Measurements from ENCODE around the gene TRIP6.
"Not testable (repeated sequence)": the region's sequence is repeated elsewhere in the genome, so short reads cannot be mapped to it uniquely, and the experiment has no call there.

The TRIP6 gene

DNA sequence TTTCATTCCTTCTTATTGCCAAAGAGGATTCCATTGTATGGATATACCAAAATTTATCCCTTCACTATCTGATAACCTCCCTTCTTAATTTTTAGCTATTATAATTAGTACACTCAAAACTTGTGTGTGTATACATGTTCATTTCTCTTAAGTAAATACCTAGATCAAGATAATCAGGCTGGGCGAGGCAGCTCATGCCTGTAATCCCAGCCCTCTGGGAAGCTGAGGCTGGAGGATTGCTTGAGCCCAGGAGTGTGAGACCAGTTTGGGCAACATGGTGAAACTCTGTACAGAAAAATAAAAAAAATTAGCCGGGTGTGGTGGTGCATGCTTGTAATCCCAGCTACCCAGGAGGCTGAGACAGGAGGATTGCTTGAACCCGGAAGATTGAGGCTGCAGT is 44.3 kb downstream of the TRIP6 start:
- H3K9ac ChIP-seq (ENCODE audit: low read length in 5 of 5) = no peak overlapping the region
- no peak overlapping the region for H3K27ac ChIP-seq (ENCODE audit: low read depth, low read length)
- H3K36me3 ChIP-seq (ENCODE audit: control insufficient read depth in 5 of 5, insufficient read depth in 5 of 5, low read length in 5 of 5) = no peaks in the 10 kb centered on the region
- no peak overlapping the region for H3K4me3 ChIP-seq (ENCODE audit: low read depth in 1 of 5, low read length in 5 of 5)
- no peaks in the 10 kb centered on the region for H3K27me3 ChIP-seq (ENCODE audit: control insufficient read depth in 5 of 5, insufficient read depth in 4 of 5, low read length in 5 of 5)
- peaks cover 0 to 4% (median 0%) of the 10 kb centered on the region in 5 donors for H3K4me1 ChIP-seq (ENCODE audit: control insufficient read depth in 5 of 5, insufficient read depth in 5 of 5, low read length in 5 of 5)
- H3K9me3 ChIP-seq (ENCODE audit: control insufficient read depth in 5 of 5, low read length in 5 of 5) = peaks cover 0 to 4% (median 0%) of the 10 kb centered on the region in 5 donors

DNA sequence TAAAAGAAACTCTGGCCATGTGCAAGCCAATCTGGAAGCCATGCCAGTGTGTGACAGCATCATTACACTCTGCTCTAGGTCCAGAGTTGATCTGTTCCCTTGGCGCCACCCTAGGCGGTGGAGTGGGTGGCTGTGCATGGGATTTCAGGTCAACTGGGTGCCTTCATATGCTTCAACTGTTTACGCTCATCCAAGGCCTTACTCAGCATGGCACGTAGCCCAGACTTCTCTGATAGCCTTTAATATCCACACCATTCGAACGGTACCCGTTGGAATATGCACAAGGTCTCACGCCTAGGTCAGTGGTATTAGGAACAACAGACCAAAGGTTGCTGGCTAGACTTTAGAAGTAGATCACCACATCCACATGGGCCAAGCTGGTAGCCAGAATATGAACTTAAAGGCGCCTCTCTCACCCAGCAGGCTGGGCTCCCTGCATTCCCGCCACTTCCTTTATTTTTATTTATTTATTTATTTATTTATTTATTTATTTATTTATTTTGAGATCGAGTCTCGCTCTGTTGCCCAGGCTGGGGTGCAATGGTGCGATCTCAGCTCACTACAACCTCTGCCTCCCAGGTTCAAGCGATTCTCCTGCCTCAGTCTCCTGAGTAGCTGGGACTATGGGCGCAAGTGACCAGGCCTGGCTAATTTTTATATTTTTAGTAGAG is 47.2 kb downstream of the TRIP6 start:
- Histone ChIP-seq H3K9me3 (ENCODE audit: control insufficient read depth in 5 of 5, low read length in 5 of 5) (no peaks in the 10 kb centered on the region), H3K27me3 (ENCODE audit: control insufficient read depth in 5 of 5, insufficient read depth in 4 of 5, low read length in 5 of 5) (no peaks in the 10 kb centered on the region), H3K36me3 (ENCODE audit: control insufficient read depth in 5 of 5, insufficient read depth in 5 of 5, low read length in 5 of 5) (no peaks in the 10 kb centered on the region), H3K4me3 (ENCODE audit: low read depth in 1 of 5, low read length in 5 of 5) (no peak overlapping the region), H3K9ac (ENCODE audit: low read length in 5 of 5) (no peak overlapping the region), H3K4me1 (ENCODE audit: control insufficient read depth in 5 of 5, insufficient read depth in 5 of 5, low read length in 5 of 5) (peaks cover 0 to 4% (median 0%) of the 10 kb centered on the region in 5 donors), H3K27ac (ENCODE audit: low read depth, low read length) (no peak overlapping the region)

DNA sequence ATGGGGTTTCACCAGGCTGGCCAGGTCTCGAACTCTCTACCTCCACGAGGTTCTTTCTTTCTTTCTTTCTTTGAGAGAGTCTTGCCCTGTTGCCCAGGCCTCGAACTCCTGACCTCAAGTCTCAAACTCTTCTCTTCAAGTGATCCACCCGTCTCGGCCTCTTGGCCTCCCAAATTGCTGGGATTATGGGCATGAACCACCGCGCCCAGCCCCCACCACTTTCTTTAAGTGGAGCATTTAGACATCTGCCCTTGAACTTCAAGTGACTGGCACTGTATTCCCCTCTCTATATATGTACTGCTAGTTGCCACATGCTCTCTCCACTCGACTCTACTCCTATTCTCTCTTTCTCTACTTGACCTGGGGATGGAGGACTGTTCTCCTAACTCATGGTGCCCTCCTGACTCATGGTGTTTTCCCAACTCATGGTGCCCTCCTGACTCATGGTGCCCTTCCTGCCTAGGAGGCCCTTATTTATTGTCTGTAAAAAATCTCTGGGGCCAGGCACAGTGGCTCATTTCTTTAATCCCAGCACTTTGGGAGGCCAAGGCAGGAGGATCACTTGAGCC is 47.8 kb downstream of the TRIP6 start:
- no peaks in the 10 kb centered on the region for H3K27me3 ChIP-seq (ENCODE audit: control insufficient read depth in 5 of 5, insufficient read depth in 4 of 5, low read length in 5 of 5)
- H3K36me3 ChIP-seq (ENCODE audit: control insufficient read depth in 5 of 5, insufficient read depth in 5 of 5, low read length in 5 of 5) = no peaks in the 10 kb centered on the region
- no peaks in the 10 kb centered on the region for H3K9me3 ChIP-seq (ENCODE audit: control insufficient read depth in 5 of 5, low read length in 5 of 5)
- no peak overlapping the region for H3K9ac ChIP-seq (ENCODE audit: low read length in 5 of 5)
- H3K4me3 ChIP-seq (ENCODE audit: low read depth in 1 of 5, low read length in 5 of 5) = no peak overlapping the region
- no peak overlapping the region for H3K27ac ChIP-seq (ENCODE audit: low read depth, low read length)
- peaks cover 0 to 4% (median 0%) of the 10 kb centered on the region in 5 donors for H3K4me1 ChIP-seq (ENCODE audit: control insufficient read depth in 5 of 5, insufficient read depth in 5 of 5, low read length in 5 of 5)

DNA sequence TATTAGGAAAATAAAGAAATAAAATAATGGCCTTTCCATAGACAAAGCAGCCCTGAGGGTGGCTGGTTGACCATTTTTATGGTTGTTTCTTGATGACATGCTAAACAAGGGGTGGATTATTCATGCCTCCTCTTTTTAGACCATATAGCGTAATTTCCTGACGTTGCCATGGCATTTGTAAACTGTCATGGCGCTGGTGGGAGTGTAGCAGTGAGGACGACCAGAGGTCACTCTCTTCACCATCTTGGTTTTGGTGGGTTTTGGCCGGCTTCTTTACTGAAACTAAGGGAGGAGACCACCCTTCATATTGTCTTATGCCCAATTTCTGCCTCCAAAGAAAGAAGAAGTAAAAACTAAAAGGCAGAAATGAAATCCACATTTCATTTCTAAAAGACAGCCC is 52.1 kb downstream of the TRIP6 start:
- H3K36me3 ChIP-seq (ENCODE audit: control insufficient read depth in 5 of 5, insufficient read depth in 5 of 5, low read length in 5 of 5); H3K4me1 ChIP-seq (ENCODE audit: control insufficient read depth in 5 of 5, insufficient read depth in 5 of 5, low read length in 5 of 5); H3K9ac ChIP-seq (ENCODE audit: low read length in 5 of 5); H3K27ac ChIP-seq (ENCODE audit: low read depth, low read length); H3K27me3 ChIP-seq (ENCODE audit: control insufficient read depth in 5 of 5, insufficient read depth in 4 of 5, low read length in 5 of 5); H3K4me3 ChIP-seq (ENCODE audit: low read depth in 1 of 5, low read length in 5 of 5); H3K9me3 ChIP-seq (ENCODE audit: control insufficient read depth in 5 of 5, low read length in 5 of 5): not testable (repeated sequence)

DNA sequence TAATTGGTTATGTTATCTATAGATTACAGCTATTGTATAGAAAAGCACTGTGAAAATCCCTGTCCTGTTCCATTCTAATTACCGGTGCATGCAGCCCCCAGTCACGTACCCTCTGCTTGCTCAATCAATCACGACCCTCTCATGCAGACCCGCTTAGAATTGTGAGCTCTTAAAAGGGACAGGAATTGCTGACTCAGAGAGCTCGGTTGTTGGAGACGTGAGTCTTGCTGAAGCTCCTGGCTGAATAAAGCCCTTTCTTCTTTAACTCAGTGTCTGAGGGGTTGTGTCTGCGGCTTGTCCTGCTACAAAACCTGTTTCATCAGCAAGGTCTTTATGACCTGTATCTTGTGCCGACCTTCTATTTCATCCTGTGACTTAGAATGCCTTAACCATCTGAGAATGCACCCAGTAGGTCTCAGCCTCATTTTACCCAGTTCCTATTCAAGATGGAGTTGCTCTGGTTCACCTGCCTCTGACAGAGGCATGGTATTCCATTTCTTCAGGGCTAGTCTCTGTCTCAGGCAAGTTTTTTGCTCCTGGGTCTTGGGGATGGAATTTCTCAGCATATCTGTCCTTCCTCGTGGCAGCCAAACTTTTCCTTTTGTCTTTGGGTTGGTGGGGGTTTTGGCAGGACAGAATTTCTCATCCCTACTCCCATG is 52.7 kb downstream of the TRIP6 start:
- H3K36me3 ChIP-seq (ENCODE audit: control insufficient read depth in 5 of 5, insufficient read depth in 5 of 5, low read length in 5 of 5); H3K27me3 ChIP-seq (ENCODE audit: control insufficient read depth in 5 of 5, insufficient read depth in 4 of 5, low read length in 5 of 5); H3K4me3 ChIP-seq (ENCODE audit: low read depth in 1 of 5, low read length in 5 of 5); H3K4me1 ChIP-seq (ENCODE audit: control insufficient read depth in 5 of 5, insufficient read depth in 5 of 5, low read length in 5 of 5); H3K9me3 ChIP-seq (ENCODE audit: control insufficient read depth in 5 of 5, low read length in 5 of 5); H3K27ac ChIP-seq (ENCODE audit: low read depth, low read length); H3K9ac ChIP-seq (ENCODE audit: low read length in 5 of 5): not testable (repeated sequence)

DNA sequence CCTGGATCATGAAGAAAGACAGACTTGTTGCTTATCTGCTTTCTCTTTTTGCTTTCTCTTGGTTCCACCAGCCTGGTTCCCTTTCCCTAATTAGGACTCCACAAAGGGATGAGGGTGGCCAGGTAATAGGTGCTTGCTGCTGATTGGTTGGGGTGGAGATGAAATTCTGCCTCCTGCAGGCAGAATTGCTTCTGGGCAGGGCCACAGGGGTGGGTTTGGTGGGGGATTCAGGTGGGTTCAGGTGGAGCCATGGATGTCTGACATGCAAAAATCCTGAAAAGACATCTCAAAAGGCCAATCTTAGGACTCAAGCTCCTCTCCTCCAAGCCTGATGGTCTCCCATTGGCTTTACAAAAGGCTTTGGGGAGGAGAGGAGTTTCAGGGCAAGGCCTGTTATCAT is 53.9 kb downstream of the TRIP6 start:
- H3K9ac ChIP-seq (ENCODE audit: low read length in 5 of 5) = no peak overlapping the region
- H3K4me1 ChIP-seq (ENCODE audit: control insufficient read depth in 5 of 5, insufficient read depth in 5 of 5, low read length in 5 of 5) = peaks cover 0 to 4% (median 0%) of the 10 kb centered on the region in 5 donors
- peaks cover 0 to 2% (median 0%) of the 10 kb centered on the region in 5 donors for H3K9me3 ChIP-seq (ENCODE audit: control insufficient read depth in 5 of 5, low read length in 5 of 5)
- H3K4me3 ChIP-seq (ENCODE audit: low read depth in 1 of 5, low read length in 5 of 5) = no peak overlapping the region
- H3K27me3 ChIP-seq (ENCODE audit: control insufficient read depth in 5 of 5, insufficient read depth in 4 of 5, low read length in 5 of 5) = no peaks in the 10 kb centered on the region
- H3K36me3 ChIP-seq (ENCODE audit: control insufficient read depth in 5 of 5, insufficient read depth in 5 of 5, low read length in 5 of 5) = no peaks in the 10 kb centered on the region
- H3K27ac ChIP-seq (ENCODE audit: low read depth, low read length) = no peak overlapping the region
